Epithelial cell of prostate (primary cell): Measurements from ENCODE around the gene GIPC2.

Source experiments
- DNase-seq: peaks from one replicate; pipeline ENCODE4 v3.0.0-alpha.2; 2011; ENCODE audit warnings: low read depth, low spot score
- H3K27ac ChIP-seq: fragments of 450-650 bp; 2 replicates; pipeline ENCODE4 v1.5.1; 2017; ENCODE audit warnings: mild to moderate bottlenecking

Gene GIPC2

GRCh38 chr1:78126506-78126905 lies 80.7 kb downstream of the GIPC2 start:
- no peak for DNase-seq
- H3K27ac ChIP-seq = no peak overlapping the region

GRCh38 chr1:78132174-78132947 lies 86.6 kb downstream of the GIPC2 start:
- no peak overlapping the region for H3K27ac ChIP-seq
- DNase-seq = no peak

GRCh38 chr1:78132948-78133322 lies 87.2 kb downstream of the GIPC2 start:
- H3K27ac ChIP-seq = no peak overlapping the region
- no peak for DNase-seq

- DNase-seq = no peak
- H3K27ac ChIP-seq = no peak overlapping the region
These were observed 90.9 kb downstream of the GIPC2 start for GRCh38 chr1:78136680-78137079.

GRCh38 chr1:78141531-78142231 lies 95.9 kb downstream of the GIPC2 start:
- no peak for DNase-seq
- no peak overlapping the region for H3K27ac ChIP-seq

- no peak overlapping the region for H3K27ac ChIP-seq
These were observed 97.0 kb downstream of the GIPC2 start for GRCh38 chr1:78142736-78143135.

GRCh38 chr1:78143152-78143551 lies 97.4 kb downstream of the GIPC2 start:
- DNase-seq = no peak
- H3K27ac ChIP-seq = no peak overlapping the region

More at GRCh38 chr1:78142736-78143135, 97.0 kb downstream of the GIPC2 start:
- no peak for DNase-seq

- no peak overlapping the region for H3K27ac ChIP-seq
- DNase-seq = no peak
These were observed 97.9 kb downstream of the GIPC2 start for GRCh38 chr1:78143673-78144072.

GRCh38 chr1:78145105-78145580 lies 99.4 kb downstream of the GIPC2 start:
- no peak overlapping the region for H3K27ac ChIP-seq
- peak; percentile 34 for DNase-seq

GRCh38 chr1:78146205-78146771 lies 100.5 kb downstream of the GIPC2 start:
- H3K27ac ChIP-seq = no peak overlapping the region
- DNase-seq = no peak

GRCh38 chr1:78147031-78147430 lies 101.3 kb downstream of the GIPC2 start:
- DNase-seq = no peak
- no peak overlapping the region for H3K27ac ChIP-seq

GRCh38 chr1:78153092-78153736 lies 107.4 kb downstream of the GIPC2 start:
- DNase-seq = no peak
- H3K27ac ChIP-seq = no peak overlapping the region

- DNase-seq = no peak
- H3K27ac ChIP-seq = no peak overlapping the region
These were observed 109.4 kb downstream of the GIPC2 start for GRCh38 chr1:78155121-78155520.

GRCh38 chr1:78156805-78157521 lies 111.2 kb downstream of the GIPC2 start:
- H3K27ac ChIP-seq = no peak overlapping the region
- no peak for DNase-seq

GRCh38 chr1:78165816-78166215 lies 120.0 kb downstream of the GIPC2 start:
- no peak for DNase-seq
- no peak overlapping the region for H3K27ac ChIP-seq

- DNase-seq = no peak
- no peak overlapping the region for H3K27ac ChIP-seq
These were observed 122.5 kb downstream of the GIPC2 start for GRCh38 chr1:78168306-78168705.

- DNase-seq = no peak
- peak overlapping the region; percentile 71 for H3K27ac ChIP-seq
These were observed 125.1 kb downstream of the GIPC2 start for GRCh38 chr1:78170859-78171258.

- peak overlapping the region; percentile 71 for H3K27ac ChIP-seq
These were observed 126.2 kb downstream of the GIPC2 start for GRCh38 chr1:78171736-78172590.

GRCh38 chr1:78176448-78176847 lies 130.7 kb downstream of the GIPC2 start:
- DNase-seq = peak; percentile 31
- H3K27ac ChIP-seq = no peak overlapping the region

More at GRCh38 chr1:78171736-78172590, 126.2 kb downstream of the GIPC2 start:
- DNase-seq = peak; percentile 12
